ENCODE measurements around the gene OR7G2.
"Not testable (repeated sequence)": the region's sequence is repeated elsewhere in the genome, so short reads cannot be mapped to it uniquely, and the experiment has no call there.

Gene OR7G2

DNA sequence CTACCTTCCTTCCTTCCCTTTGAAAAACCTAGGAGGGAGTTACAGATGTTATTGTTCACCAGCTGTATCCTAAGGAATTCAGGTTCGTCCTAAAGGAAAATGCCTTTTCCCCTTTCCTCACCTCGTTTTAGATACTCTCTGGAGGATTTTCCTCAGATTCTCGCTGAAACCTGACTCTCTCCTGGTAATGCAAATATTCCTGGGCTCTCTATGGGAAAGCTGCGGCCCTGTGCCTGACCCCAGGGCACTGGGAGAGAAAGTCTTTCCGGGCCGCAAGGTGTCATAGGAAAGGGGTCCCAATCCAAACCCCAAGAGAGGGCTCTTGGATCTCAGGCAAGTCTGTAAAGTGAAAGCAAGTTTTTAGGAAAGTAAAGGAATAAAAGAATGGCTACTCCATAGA is 33.5 kb downstream of the OR7G2 start:
- DNase-seq (ENCODE audit: extremely low read depth, insufficient read length), result no peak
- TF ChIP-seq, protein P1, sequence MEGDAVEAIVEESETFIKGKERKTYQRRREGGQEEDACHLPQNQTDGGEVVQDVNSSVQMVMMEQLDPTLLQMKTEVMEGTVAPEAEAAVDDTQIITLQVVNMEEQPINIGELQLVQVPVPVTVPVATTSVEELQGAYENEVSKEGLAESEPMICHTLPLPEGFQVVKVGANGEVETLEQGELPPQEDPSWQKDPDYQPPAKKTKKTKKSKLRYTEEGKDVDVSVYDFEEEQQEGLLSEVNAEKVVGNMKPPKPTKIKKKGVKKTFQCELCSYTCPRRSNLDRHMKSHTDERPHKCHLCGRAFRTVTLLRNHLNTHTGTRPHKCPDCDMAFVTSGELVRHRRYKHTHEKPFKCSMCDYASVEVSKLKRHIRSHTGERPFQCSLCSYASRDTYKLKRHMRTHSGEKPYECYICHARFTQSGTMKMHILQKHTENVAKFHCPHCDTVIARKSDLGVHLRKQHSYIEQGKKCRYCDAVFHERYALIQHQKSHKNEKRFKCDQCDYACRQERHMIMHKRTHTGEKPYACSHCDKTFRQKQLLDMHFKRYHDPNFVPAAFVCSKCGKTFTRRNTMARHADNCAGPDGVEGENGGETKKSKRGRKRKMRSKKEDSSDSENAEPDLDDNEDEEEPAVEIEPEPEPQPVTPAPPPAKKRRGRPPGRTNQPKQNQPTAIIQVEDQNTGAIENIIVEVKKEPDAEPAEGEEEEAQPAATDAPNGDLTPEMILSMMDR (IDR thresholded peaks at IDR 0.05; ENCODE audit: insufficient read depth, low read length, poor library complexity, severe bottlenecking), result no peak
- H3K27me3 ChIP-seq (replicated peaks; ENCODE audit: control insufficient read depth, insufficient read depth, low read length), result no peaks in the 10 kb centered on the region
- no peak overlapping the region for H3K4me3 ChIP-seq (replicated peaks; ENCODE audit: low read depth, low read length)
- H3K36me3 ChIP-seq (ENCODE audit: control insufficient read depth, insufficient read depth, low read length), result no peaks in the 10 kb centered on the region

DNA sequence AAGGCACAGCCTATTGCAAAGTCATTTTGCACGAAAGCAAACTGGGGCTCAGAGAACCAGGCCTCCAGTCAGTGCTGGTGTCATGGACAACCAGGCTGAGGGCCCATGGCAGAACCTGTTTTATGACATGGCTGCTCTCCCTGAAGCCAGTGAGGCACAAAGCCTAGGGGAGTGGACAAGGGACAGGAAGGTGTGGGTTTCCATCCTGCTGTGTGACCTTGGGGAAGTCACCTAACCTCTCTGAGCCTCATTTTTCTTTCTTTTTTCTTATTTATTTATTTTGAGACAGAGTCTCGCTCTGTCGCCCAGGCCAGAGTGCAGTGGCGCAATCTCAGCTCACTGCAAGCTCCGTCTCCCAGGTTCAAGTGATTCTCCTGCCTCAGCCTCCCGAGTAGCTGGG is 35.6 kb downstream of the OR7G2 start:
- not testable (repeated sequence) for H3K4me3 ChIP-seq (replicated peaks; ENCODE audit: low read depth, low read length); DNase-seq (ENCODE audit: extremely low read depth, insufficient read length); H3K27me3 ChIP-seq (replicated peaks; ENCODE audit: control insufficient read depth, insufficient read depth, low read length); H3K36me3 ChIP-seq (ENCODE audit: control insufficient read depth, insufficient read depth, low read length)

DNA sequence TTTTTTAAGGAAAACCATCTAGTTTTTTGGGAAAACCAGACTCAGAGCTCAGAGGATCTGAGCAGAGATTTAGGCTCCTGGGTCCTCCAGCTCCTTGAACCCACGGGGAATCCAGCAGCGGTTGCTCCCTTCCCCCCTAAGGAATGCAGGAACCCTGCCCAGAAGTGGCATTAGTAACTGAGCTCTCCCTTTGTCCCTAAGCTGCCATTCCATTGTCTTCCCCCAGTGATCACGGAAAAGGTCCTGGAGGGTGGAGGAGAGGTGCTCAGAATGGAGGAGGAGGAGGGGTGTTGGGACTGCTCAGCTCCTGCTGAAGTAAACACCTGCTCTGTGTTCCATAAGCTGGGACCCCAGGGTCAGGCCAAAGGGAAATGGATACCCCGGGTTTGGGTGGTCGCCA is 37.2 kb downstream of the OR7G2 start:
- H3K27me3 ChIP-seq (replicated peaks; ENCODE audit: control insufficient read depth, insufficient read depth, low read length), result no peaks in the 10 kb centered on the region
- DNase-seq (ENCODE audit: extremely low read depth, insufficient read length), result no peak
- no peak overlapping the region for H3K4me3 ChIP-seq (replicated peaks; ENCODE audit: low read depth, low read length)
- no peaks in the 10 kb centered on the region for H3K36me3 ChIP-seq (ENCODE audit: control insufficient read depth, insufficient read depth, low read length)
- TF ChIP-seq, protein P1 (IDR thresholded peaks at IDR 0.05; ENCODE audit: insufficient read depth, low read length, poor library complexity, severe bottlenecking), result no peak

DNA sequence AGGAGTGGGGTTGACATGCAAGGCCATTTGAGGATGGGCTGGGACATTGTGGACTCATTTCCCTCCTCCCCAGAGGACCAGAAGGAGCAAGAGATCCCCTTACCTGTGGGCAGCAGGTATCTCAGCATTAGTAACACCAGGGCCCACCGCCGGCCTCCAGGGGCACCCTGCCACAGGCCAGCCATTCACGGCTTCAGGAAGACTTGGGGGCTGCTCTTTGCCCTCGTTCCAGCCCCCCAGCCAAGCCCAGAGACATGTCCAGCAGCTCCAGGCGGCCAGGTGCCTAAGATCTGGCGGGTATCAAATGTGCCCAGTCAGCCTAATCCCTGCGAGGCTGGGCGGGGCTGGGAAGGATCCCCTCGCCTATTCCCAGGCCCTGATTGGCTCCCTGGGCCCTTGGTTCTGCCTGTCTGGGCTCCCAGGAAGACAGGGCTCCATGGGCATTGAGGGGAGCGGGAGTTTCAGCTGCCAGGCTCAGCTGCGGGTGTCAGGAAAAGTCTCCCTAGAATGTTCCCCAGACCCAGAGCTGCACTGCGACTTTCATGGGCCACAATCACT is 41.7 kb downstream of the OR7G2 start:
- Histone ChIP-seq H3K36me3 (ENCODE audit: control insufficient read depth, insufficient read depth, low read length) (no peaks in the 10 kb centered on the region), H3K27me3 (replicated peaks; ENCODE audit: control insufficient read depth, insufficient read depth, low read length) (no peaks in the 10 kb centered on the region), H3K4me3 (replicated peaks; ENCODE audit: low read depth, low read length) (no peak overlapping the region)
- DNase-seq (ENCODE audit: extremely low read depth, insufficient read length), result no peak
- TF ChIP-seq, protein P1 (IDR thresholded peaks at IDR 0.05; ENCODE audit: insufficient read depth, low read length, poor library complexity, severe bottlenecking), result no peak

DNA sequence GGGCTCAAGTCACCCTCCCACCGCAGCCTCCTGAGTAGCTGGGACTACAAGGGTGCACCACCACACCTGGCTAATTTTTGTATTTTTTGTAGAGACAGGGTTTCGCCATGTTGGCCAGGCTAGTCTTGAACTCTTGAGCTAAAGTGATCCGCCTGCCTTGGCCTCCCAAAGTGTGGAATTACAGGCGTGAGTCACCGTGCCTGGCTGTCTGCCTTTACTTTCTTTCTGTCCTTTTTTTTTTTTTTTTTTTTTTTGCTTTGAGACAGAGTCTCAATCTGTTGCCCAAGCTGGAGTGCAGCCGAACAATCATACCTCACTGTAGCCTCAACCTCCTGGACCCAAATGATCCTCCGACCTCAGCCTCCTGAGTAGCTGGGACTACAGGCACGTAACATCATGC is 45.4 kb downstream of the OR7G2 start:
- Histone ChIP-seq H3K4me3 (replicated peaks; ENCODE audit: low read depth, low read length) (no peak overlapping the region), H3K27me3 (replicated peaks; ENCODE audit: control insufficient read depth, insufficient read depth, low read length) (no peaks in the 10 kb centered on the region), H3K36me3 (ENCODE audit: control insufficient read depth, insufficient read depth, low read length) (no peaks in the 10 kb centered on the region)
- TF ChIP-seq, protein P1 (IDR thresholded peaks at IDR 0.05; ENCODE audit: insufficient read depth, low read length, poor library complexity, severe bottlenecking), result no peak
- DNase-seq (ENCODE audit: extremely low read depth, insufficient read length), result no peak

DNA sequence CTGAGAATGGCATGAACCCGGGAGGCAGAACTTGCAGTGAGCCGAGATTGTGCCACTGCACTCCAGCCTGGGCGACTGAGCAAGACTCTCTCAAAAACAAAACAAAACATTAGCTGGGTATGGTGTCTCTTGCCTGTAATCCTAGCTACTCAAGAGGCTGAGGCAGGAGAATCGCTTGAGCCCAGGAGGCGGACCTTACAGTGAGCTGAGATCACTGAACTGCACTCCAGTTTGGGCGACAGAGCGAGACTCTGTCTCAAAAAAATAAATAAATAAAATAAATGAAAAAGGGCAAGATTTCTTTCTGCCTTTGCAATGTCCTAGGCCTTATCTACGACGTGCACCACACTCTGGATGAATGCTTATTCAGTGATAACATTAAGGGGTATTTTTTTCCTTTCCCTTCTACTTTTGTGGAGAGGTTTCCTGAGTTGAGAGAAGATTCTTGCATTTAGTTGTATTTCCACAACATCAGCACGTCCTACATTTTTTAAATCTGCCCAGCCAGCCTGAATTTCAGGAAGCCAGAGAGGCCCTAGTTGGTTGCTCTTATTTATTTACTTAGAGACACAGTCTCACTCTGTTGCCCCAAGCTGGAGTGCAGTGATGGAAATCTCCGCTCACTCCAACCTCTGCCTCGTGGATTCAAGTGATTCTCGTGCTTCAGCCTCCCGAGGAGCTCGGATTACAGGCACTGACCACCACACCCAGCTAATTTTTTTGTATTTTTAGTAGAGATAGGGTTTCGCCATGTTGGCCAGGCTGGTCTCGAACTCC is 46.5 kb downstream of the OR7G2 start:
- no peak for DNase-seq (ENCODE audit: extremely low read depth, insufficient read length)
- TF ChIP-seq, protein P1 (IDR thresholded peaks at IDR 0.05; ENCODE audit: insufficient read depth, low read length, poor library complexity, severe bottlenecking), result no peak
- no peaks in the 10 kb centered on the region for H3K36me3 ChIP-seq (ENCODE audit: control insufficient read depth, insufficient read depth, low read length)
- H3K4me3 ChIP-seq (replicated peaks; ENCODE audit: low read depth, low read length), result no peak overlapping the region
- H3K27me3 ChIP-seq (replicated peaks; ENCODE audit: control insufficient read depth, insufficient read depth, low read length), result no peaks in the 10 kb centered on the region
